IPS-NIHi7 (cell line): Measurements from ENCODE around the gene TCOF1.

Experiments used
- DNase-seq: peaks from one replicate; pipeline ENCODE4 v3.0.0; 2012; ENCODE audit warnings: mixed read lengths; ENCODE audit errors: extremely low spot score

TCOF1 gene

GRCh38 chr5:150391064-150391834 is 33.8 kb downstream of the TCOF1 start:
- no peak for DNase-seq

GRCh38 chr5:150391986-150392385 is 34.5 kb downstream of the TCOF1 start:
- no peak for DNase-seq

GRCh38 chr5:150392680-150393079 is 35.2 kb downstream of the TCOF1 start:
- DNase-seq, result no peak

- DNase-seq, result no peak
These were observed 35.7 kb downstream of the TCOF1 start for GRCh38 chr5:150393096-150393645.

- no peak for DNase-seq
These were observed 36.6 kb downstream of the TCOF1 start for GRCh38 chr5:150394131-150394530.

GRCh38 chr5:150394912-150395687 is 37.6 kb downstream of the TCOF1 start:
- no peak for DNase-seq

GRCh38 chr5:150395688-150395975 is 38.1 kb downstream of the TCOF1 start:
- DNase-seq, result no peak

- no peak for DNase-seq
These were observed 38.8 kb downstream of the TCOF1 start for GRCh38 chr5:150396267-150396666.

GRCh38 chr5:150397146-150397781 is 39.8 kb downstream of the TCOF1 start:
- DNase-seq, result no peak

GRCh38 chr5:150397782-150398721 is 40.6 kb downstream of the TCOF1 start:
- DNase-seq, result no peak

GRCh38 chr5:150398722-150399523 is 41.4 kb downstream of the TCOF1 start:
- no peak for DNase-seq

GRCh38 chr5:150399524-150400211 is 42.2 kb downstream of the TCOF1 start:
- no peak for DNase-seq

GRCh38 chr5:150400316-150401075 is 43.0 kb downstream of the TCOF1 start:
- DNase-seq, result no peak

GRCh38 chr5:150401076-150401375 is 43.5 kb downstream of the TCOF1 start:
- no peak for DNase-seq

- DNase-seq, result no peak
These were observed 44.1 kb downstream of the TCOF1 start for GRCh38 chr5:150401376-150402228.

- no peak for DNase-seq
These were observed 44.8 kb downstream of the TCOF1 start for GRCh38 chr5:150402229-150402773.

GRCh38 chr5:150402901-150403342 is 45.4 kb downstream of the TCOF1 start:
- DNase-seq, result no peak

GRCh38 chr5:150404121-150404520 is 46.6 kb downstream of the TCOF1 start:
- no peak for DNase-seq
